ENCODE measurements around the gene REV3L.

DNA sequence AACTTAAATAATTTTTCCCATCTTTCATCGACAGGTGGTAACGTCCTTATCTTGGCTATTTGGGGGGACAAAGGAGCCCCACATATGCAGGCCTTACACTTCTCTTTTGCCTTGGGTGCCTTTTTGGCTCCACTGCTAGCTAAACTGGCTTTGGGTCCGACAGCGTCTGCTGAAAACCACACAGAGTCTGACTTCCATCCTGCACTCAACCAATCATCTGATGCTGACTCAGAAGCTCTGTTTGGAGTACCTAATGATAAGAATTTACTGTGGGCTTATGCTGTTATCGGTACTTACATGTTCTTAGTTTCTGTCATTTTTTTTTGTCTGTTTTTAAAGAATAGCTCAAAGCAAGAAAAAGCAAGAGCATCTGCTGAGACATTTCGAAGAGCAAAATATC is 217.2 kb downstream of the REV3L start:
- TF ChIP-seq EZH2phosphoT487 (IDR thresholded peaks at IDR 0.05; ENCODE audit: borderline replicate concordance, low read length), result no peak
- TF ChIP-seq, protein P1, sequence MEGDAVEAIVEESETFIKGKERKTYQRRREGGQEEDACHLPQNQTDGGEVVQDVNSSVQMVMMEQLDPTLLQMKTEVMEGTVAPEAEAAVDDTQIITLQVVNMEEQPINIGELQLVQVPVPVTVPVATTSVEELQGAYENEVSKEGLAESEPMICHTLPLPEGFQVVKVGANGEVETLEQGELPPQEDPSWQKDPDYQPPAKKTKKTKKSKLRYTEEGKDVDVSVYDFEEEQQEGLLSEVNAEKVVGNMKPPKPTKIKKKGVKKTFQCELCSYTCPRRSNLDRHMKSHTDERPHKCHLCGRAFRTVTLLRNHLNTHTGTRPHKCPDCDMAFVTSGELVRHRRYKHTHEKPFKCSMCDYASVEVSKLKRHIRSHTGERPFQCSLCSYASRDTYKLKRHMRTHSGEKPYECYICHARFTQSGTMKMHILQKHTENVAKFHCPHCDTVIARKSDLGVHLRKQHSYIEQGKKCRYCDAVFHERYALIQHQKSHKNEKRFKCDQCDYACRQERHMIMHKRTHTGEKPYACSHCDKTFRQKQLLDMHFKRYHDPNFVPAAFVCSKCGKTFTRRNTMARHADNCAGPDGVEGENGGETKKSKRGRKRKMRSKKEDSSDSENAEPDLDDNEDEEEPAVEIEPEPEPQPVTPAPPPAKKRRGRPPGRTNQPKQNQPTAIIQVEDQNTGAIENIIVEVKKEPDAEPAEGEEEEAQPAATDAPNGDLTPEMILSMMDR (IDR thresholded peaks at IDR 0.05; ENCODE audit: low read depth, low read length, poor library complexity, severe bottlenecking), result no peak
